HepG2 (cell line): ENCODE results near the gene DPP3. TPM values are rescaled to one million over a fixed set of nuclear protein-coding genes. Genes with fewer than 3 reads are reported as not detected.

ENCODE experiments used
- ERF ChIP-seq: IDR thresholded peaks from 2 replicates; pipeline ENCODE4 v1.6.1; 2018; ENCODE audit warnings: missing biosample characterization, missing genetic modification reagents
- ETS1 ChIP-seq: sonication (generic); formaldehyde crosslinking; IDR thresholded peaks from 2 replicates; pipeline ENCODE4 v1.4.0; 2020; ENCODE audit warnings: missing genetic modification reagents
- FUBP1 ChIP-seq: sonication (generic); formaldehyde crosslinking; IDR thresholded peaks from 2 replicates; pipeline ENCODE4 v1.5.1; 2020; ENCODE audit warnings: missing genetic modification reagents, mild to moderate bottlenecking, borderline replicate concordance
- MTF2 ChIP-seq: sonication (generic); formaldehyde crosslinking; IDR thresholded peaks from 2 replicates; pipeline ENCODE4 v1.5.0; 2020; ENCODE audit warnings: missing genetic modification reagents, borderline replicate concordance
- NFE2L2 ChIP-seq: fragments of 150-350 bp; IDR thresholded peaks from 2 replicates; pipeline ENCODE4 v1.6.1; 2014; ENCODE audit warnings: low read length
- NFIB ChIP-seq: sonication (generic); formaldehyde crosslinking; IDR thresholded peaks from 2 replicates; pipeline ENCODE4 v1.9.0; 2021; ENCODE audit warnings: missing genetic modification reagents, mild to moderate bottlenecking, borderline replicate concordance
- TAF15 ChIP-seq: fragments of 200-400 bp; formaldehyde crosslinking; IDR thresholded peaks from one replicate; pipeline ENCODE4 v1.6.1; 2018; ENCODE audit warnings: mild to moderate bottlenecking, low read depth, low read length; ENCODE audit not compliant: poor library complexity, severe bottlenecking
- TOPORS ChIP-seq: sonication (generic); formaldehyde crosslinking; IDR thresholded peaks from 2 replicates; pipeline ENCODE4 v1.8.0; 2023; ENCODE audit warnings: mild to moderate bottlenecking, missing genetic modification reagents
- ZBTB49 ChIP-seq: sonication (generic); formaldehyde crosslinking; IDR thresholded peaks from 2 replicates; pipeline ENCODE4 v1.4.0; 2020; ENCODE audit warnings: missing genetic modification reagents, borderline replicate concordance
- ZHX2 ChIP-seq, 2 experiments: sonication (generic) in 1 of 2; formaldehyde crosslinking in 1 of 2; IDR thresholded peaks; 2 replicates each; pipeline versions ENCODE4 v1.6.1 to v1.9.0; 2014 to 2022; ENCODE audit warnings: antibody characterized with exemption in 1 of 2, borderline replicate concordance in 1 of 2, inconsistent platforms in 1 of 2, low read depth in 1 of 2, missing genetic modification reagents in 1 of 2
- ZNF121 ChIP-seq: sonication (generic); formaldehyde crosslinking; IDR thresholded peaks from 2 replicates; pipeline ENCODE4 v1.5.0; 2020; ENCODE audit warnings: mild to moderate bottlenecking, missing genetic modification reagents
- ZNF17 ChIP-seq: sonication (generic); formaldehyde crosslinking; IDR thresholded peaks from 2 replicates; pipeline ENCODE4 v1.5.0; 2020; ENCODE audit warnings: mild to moderate bottlenecking, missing genetic modification reagents
- ZNF451 ChIP-seq: sonication (generic); formaldehyde crosslinking; IDR thresholded peaks from 2 replicates; pipeline ENCODE4 v1.5.0; 2020; ENCODE audit warnings: mild to moderate bottlenecking, missing genetic modification reagents
- ZNF766 ChIP-seq: sonication (generic); formaldehyde crosslinking; IDR thresholded peaks from 2 replicates; pipeline ENCODE4 v1.5.0; 2020; ENCODE audit warnings: missing genetic modification reagents, borderline replicate concordance
- ZNF784 ChIP-seq: sonication (generic); formaldehyde crosslinking; IDR thresholded peaks from 2 replicates; pipeline ENCODE4 v1.5.1; 2020; ENCODE audit warnings: missing genetic modification reagents, mild to moderate bottlenecking, borderline replicate concordance
- polyA plus RNA-seq, 8 experiments: library from polyadenylated mRNA; depleted of rRNA in 3 of 8; stranded (reverse) in 7 of 8; unstranded in 1 of 8; fragments of >200 nt; fragmentation: Illumina TruSeq in 4 of 8; extraction: Trizol in 4 of 8; gene quantifications; 2 replicates each; pipeline versions ENCODE4 v1.2.1 to v1.2.3, GENCODE V29; 2011 to 2016; ENCODE audit warnings: low read depth in 4 of 8, missing spikeins in 1 of 8, mixed read lengths in 1 of 8; ENCODE audit not compliant: insufficient read depth in 1 of 8
- total RNA-seq, 5 experiments: library from RNA; depleted of rRNA; stranded (reverse); fragments of >200 nt; fragmentation: Illumina TruSeq; extraction: Trizol; gene quantifications; 2 replicates each; pipeline ENCODE4 v1.2.3, GENCODE V29; 2016; ENCODE audit warnings: low read depth in 1 of 5

The DPP3 gene
- total and polyA plus RNA-seq, 2 of the 13 experiments (the other 11 are each of a cell fraction or from before 2014, with no cell fraction given) = 38.4 to 59.8 TPM

- no peak for TF ChIP-seq ETS1
- TF ChIP-seq NFE2L2 = no peak
- peak; percentile 25; the same call in 1 of the 2 replicates for TF ChIP-seq TOPORS (CRISPR knock-in tag)
- TF ChIP-seq FUBP1 = no peak
- no peak for TF ChIP-seq TAF15
- TF ChIP-seq NFIB (CRISPR knock-in tag) = 0 out of 2 replicates have a peak, but pooled peaks have one; percentile 48
- no peak for TF ChIP-seq ZNF17
- peak; percentile 95; the same call in 1 of the 2 replicates for TF ChIP-seq ERF
- no peak for TF ChIP-seq MTF2 (CRISPR knock-in tag)
- no peak for TF ChIP-seq ZNF766 (CRISPR knock-in tag)
- TF ChIP-seq ZNF451 = no peak
- TF ChIP-seq ZNF784 (CRISPR knock-in tag) = no peak; the same call in 1 of the 2 replicates
- no peak for TF ChIP-seq ZHX2 (IDR thresholded peaks at IDR 0.05; ENCODE audit: low read depth)
- TF ChIP-seq ZHX2 (CRISPR knock-in tag; IDR thresholded peaks at IDR 0.05; ENCODE audit: borderline replicate concordance) = no peak
- peak; percentile 47; the same call in 1 of the 2 replicates for TF ChIP-seq ZNF121 (CRISPR knock-in tag)
- no peak for TF ChIP-seq ZBTB49 (CRISPR knock-in tag)
Measured at GRCh38 chr11:66480117-66480938, at the start of gene DPP3 (continued).
